Epithelial cell of proximal tubule (primary cell): ENCODE results near the gene B3GLCT. TPM values are rescaled to one million over a fixed set of nuclear protein-coding genes. Genes with fewer than 3 reads are reported as not detected.

Source experiments
- DNase-seq: peaks from one replicate; pipeline ENCODE4 v3.0.0-alpha.2; 2011; ENCODE audit warnings: low read depth
- H3K4me3 ChIP-seq: 2 replicates; pipeline ENCODE4 v1.5.1; 2011; ENCODE audit warnings: low read depth, mild to moderate bottlenecking, low read length
- total RNA-seq: library from RNA; depleted of rRNA; stranded (reverse); fragments of >200 nt; gene quantifications from 2 replicates; pipeline ENCODE4 v1.2.3, GENCODE V29; 2015
- TF ChIP-seq, protein P1 (sequence below): conservative IDR thresholded peaks from 2 replicates; pipeline ENCODE4 v1.5.1; 2012; ENCODE audit warnings: low read depth, mild to moderate bottlenecking, low read length

The B3GLCT gene
- total RNA-seq, 1 donor from 2014 or later = 5.8 TPM

DNA sequence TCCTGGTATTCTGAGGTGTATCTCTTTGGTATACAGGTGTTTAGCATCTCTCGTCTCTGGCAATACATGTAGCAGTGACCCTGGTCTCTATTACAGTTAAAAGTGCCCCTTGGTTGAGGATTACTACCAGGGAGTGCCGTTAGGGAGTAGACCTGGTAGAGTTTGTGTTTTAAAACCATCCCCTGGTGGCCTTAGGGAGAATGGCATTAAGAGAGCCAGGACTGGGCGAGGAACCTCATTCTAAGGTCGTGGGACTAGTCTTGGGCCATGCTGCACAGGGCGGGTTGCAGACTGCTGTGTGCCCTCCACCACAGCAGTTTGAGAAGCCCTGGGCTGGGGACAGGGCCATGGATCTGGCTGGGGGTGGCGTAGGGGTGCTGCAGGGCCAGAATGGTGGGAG, 35.0 kb downstream of the B3GLCT start:
- TF ChIP-seq, protein P1, sequence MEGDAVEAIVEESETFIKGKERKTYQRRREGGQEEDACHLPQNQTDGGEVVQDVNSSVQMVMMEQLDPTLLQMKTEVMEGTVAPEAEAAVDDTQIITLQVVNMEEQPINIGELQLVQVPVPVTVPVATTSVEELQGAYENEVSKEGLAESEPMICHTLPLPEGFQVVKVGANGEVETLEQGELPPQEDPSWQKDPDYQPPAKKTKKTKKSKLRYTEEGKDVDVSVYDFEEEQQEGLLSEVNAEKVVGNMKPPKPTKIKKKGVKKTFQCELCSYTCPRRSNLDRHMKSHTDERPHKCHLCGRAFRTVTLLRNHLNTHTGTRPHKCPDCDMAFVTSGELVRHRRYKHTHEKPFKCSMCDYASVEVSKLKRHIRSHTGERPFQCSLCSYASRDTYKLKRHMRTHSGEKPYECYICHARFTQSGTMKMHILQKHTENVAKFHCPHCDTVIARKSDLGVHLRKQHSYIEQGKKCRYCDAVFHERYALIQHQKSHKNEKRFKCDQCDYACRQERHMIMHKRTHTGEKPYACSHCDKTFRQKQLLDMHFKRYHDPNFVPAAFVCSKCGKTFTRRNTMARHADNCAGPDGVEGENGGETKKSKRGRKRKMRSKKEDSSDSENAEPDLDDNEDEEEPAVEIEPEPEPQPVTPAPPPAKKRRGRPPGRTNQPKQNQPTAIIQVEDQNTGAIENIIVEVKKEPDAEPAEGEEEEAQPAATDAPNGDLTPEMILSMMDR = peak; percentile 45
- DNase-seq = no peak
- no peak overlapping the region for H3K4me3 ChIP-seq

DNA sequence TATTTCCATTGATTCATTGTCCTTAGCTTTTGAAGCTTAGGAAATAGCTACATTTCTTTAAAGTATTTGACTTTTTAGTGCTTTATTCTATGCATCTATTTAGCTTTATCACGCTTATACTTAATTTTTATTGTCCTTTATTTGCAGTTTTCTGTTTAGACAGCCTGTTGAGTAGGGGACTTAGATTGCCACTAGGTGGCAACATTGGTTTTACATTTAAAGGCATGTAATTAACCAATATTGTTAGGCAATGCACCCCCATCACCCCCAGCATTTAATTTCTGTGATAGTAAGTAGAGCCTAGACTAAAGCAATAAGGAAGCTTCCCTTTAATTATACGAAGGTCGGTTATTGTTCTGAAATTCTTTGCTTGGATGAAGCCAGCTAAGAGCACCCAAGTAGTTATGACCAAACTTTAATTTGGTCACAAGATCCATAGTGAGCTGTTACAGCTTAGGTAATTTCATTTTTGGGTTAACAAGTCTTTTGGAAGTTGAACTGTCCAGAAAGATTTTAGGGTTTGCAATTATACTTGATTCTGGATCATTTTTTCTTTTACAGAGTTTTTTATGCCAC, 36.5 kb downstream of the B3GLCT start:
- peak; percentile 12 for DNase-seq
- no peak overlapping the region for H3K4me3 ChIP-seq
- TF ChIP-seq, protein P1 = peak; percentile 83

DNA sequence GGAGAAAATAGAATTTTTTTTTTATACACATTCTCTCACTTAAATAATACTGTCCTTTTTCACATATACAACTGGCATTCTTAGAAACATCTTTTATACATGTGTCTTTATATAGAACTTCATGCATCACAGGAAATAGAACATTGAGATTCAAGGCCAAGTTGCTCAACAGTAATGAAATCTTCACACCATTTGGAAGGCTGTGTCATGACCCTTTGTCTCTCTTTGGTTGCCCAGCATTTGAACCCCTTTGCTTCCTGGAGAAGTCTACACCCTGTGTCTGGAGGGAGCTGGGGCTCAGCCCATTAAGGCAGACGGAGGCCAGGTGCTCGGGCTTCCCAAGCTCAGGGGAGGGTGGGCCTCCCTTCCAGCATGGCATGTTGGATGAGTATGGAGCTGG, 41.1 kb downstream of the B3GLCT start:
- TF ChIP-seq, protein P1 = no peak
- no peak overlapping the region for H3K4me3 ChIP-seq
- no peak for DNase-seq

DNA sequence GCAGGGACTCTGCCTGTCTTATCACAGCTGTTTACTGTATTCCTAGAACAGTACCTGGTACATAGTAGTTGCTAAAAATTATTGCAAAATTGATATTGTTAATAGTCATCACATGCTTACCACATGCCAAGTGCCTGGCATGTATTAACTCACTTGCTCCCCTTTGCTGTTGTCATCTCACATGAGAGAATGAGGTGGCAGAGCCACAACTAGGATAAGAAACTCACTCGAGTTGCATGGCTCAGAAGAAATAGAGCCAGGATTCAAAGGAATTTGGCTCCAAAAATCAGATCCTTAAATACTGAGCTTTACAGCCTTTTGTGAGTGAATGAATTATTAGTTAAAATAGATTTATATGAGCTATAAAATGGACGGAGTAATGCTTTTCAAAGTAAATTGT, 42.6 kb downstream of the B3GLCT start:
- TF ChIP-seq, protein P1 = no peak
- H3K4me3 ChIP-seq = no peak overlapping the region

DNA sequence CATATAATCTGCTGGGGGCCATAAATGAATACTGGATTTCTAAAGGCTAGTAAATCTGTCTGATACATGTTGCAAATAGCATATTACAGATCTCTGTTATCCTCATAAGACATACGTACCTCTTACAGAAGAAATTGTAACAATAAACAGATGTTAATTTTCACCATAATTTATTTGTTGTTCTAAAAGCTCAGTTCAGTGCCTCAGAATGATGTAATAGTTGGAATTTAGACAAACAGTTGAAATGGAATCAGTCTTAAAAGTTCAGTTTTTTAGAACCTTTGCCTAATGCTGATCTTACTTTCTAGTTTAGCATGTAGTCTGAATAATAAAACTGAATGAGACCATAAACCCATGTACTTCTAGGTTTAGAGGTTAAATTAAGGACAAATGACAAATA, 43.1 kb downstream of the B3GLCT start:
- TF ChIP-seq, protein P1 = no peak
- no peak overlapping the region for H3K4me3 ChIP-seq
- no peak for DNase-seq

More for the DNA sequence above, 42.6 kb downstream of the B3GLCT start:
- DNase-seq = no peak

DNA sequence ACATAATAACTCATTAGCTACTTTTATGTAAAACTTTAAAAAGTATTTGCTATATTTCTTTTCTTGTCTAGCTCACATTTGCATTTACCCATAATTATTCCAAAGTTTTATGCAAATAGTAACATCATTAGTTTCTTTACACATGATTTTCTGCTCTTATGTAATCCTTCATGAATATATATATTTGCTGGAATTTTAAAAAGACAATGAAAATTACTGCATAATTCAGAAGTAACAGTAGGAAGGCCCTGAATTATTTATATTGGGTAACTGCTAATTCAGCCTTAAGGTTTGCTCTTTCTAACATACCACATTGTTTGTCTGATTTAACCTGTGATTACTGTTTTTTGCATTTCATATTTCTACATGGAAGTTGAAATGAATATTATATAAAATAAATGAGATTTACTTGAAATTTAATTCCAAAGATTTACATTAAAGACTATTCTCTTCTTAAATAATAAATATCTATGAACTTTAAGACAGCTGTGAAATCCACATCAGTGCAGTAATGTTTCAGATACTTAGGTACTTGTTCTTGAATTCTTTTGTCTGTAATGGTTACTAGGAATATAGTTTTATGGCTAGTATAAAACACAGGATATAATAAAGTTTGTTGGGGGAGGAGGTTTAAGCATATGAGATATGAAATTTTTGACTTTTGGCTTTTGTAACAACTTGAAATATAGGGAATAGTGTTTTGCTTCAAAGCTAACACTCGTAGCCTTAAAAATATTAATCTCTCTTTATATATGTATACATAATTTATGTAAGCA, 46.0 kb downstream of the B3GLCT start:
- no peak overlapping the region for H3K4me3 ChIP-seq
- TF ChIP-seq, protein P1 = no peak
- no peak for DNase-seq
